Suprapubic skin (tissue), 4 donors: ENCODE data around the gene PGM2L1. TPM values are rescaled to one million over a fixed set of nuclear protein-coding genes. Genes with fewer than 3 reads are reported as not detected.
"Not testable (repeated sequence)": the region's sequence is repeated elsewhere in the genome, so short reads cannot be mapped to it uniquely, and the experiment has no call there.

Experiments
- DNase-seq, 2 donors: peaks; one replicate each; pipeline ENCODE4 v3.0.0-alpha.2; 2019; ENCODE audit warnings: low spot score in 2 of 2
- H3K27ac ChIP-seq: fragments of 200-600 bp; sonication (generic); one replicate; pipeline ENCODE4 v1.5.1; 2019
- H3K27me3 ChIP-seq: fragments of 200-600 bp; sonication (generic); one replicate; pipeline ENCODE4 v1.5.1; 2019
- H3K36me3 ChIP-seq: fragments of 200-600 bp; sonication (generic); one replicate; pipeline ENCODE4 v1.5.1; 2019
- H3K4me1 ChIP-seq: fragments of 200-600 bp; sonication (generic); one replicate; pipeline ENCODE4 v1.5.1; 2019
- H3K4me3 ChIP-seq: fragments of 200-600 bp; sonication (generic); one replicate; pipeline ENCODE4 v1.5.1; 2019; ENCODE audit warnings: mild to moderate bottlenecking
- H3K9me3 ChIP-seq: fragments of 200-600 bp; sonication (generic); one replicate; pipeline ENCODE4 v1.5.1; 2019
- CTCF ChIP-seq, 2 donors: fragments of 200-600 bp in 1 of 2; fragments of 450-650 bp in 1 of 2; sonication (generic) in 1 of 2; IDR thresholded peaks; one replicate each; pipeline ENCODE4 v1.5.1; 2016 to 2019; ENCODE audit warnings: antibody characterized with exemption in 2 of 2, mild to moderate bottlenecking in 1 of 2, moderate library complexity in 1 of 2
- EP300 ChIP-seq: sonication (generic); formaldehyde crosslinking; IDR thresholded peaks from one replicate; pipeline ENCODE4 v1.6.1; 2017; ENCODE audit warnings: antibody characterized with exemption
- POLR2A ChIP-seq, 2 donors: fragments of 450-650 bp; IDR thresholded peaks; one replicate each; pipeline ENCODE4 v1.6.1; 2017; ENCODE audit warnings: antibody characterized with exemption in 2 of 2, mild to moderate bottlenecking in 2 of 2, moderate library complexity in 2 of 2
- POLR2AphosphoS5 ChIP-seq, 3 donors: sonication (generic); formaldehyde crosslinking; IDR thresholded peaks; one replicate each; pipeline ENCODE4 v1.6.1; 2017; ENCODE audit warnings: antibody characterized with exemption in 3 of 3
- WGBS: methylation state at CpG from one replicate; pipeline ENCODE4 v1.1.5; 2018; 5-methylcytosine and 5-hydroxymethylcytosine counted together
- total RNA-seq, 4 donors: library from RNA; depleted of rRNA; stranded (reverse); fragments of >200 nt; gene quantifications; one replicate each; pipeline ENCODE4 v1.1.0, GENCODE V29; 2016

Gene PGM2L1
- total RNA-seq, 4 donors from 2014 or later = 0.91 to 3.9 (median 2.0) TPM

GRCh38 chr11:74417379-74417804 lies 19.2 kb upstream of the PGM2L1 start:
- 14% methylated on average over 1 of the region's 1 CpG for WGBS
- Histone ChIP-seq H3K36me3 (no peaks in the 10 kb centered on the region), H3K27ac (peak overlapping the region; percentile 81), H3K4me3 (no peak overlapping the region), H3K27me3 (peaks cover 4% of the 10 kb centered on the region), H3K9me3 (no peaks in the 10 kb centered on the region), H3K4me1 (peaks cover 28% of the 10 kb centered on the region)
- TF ChIP-seq EP300 = no peak
- TF ChIP-seq POLR2A (IDR thresholded peaks at IDR 0.05) = no peak
- no peak for TF ChIP-seq CTCF (IDR thresholded peaks at IDR 0.05)
- TF ChIP-seq POLR2AphosphoS5 (IDR thresholded peaks at IDR 0.05) = no peak
- DNase-seq = no peak

GRCh38 chr11:74416974-74417373 lies 18.7 kb upstream of the PGM2L1 start:
- H3K27ac ChIP-seq, H3K36me3 ChIP-seq: not testable (repeated sequence)
- WGBS = 60% methylated on average over 1 of the region's 1 CpG

GRCh38 chr11:74412733-74413359 lies 14.6 kb upstream of the PGM2L1 start:
- Histone ChIP-seq H3K4me1 (peaks cover 12% of the 10 kb centered on the region), H3K27me3 (peaks cover 4% of the 10 kb centered on the region), H3K36me3 (no peaks in the 10 kb centered on the region), H3K27ac (no peak overlapping the region), H3K9me3 (no peaks in the 10 kb centered on the region), H3K4me3 (no peak overlapping the region)
- DNase-seq = no peak
- TF ChIP-seq EP300 (no peak), POLR2A (IDR thresholded peaks at IDR 0.05) (no peak), CTCF (IDR thresholded peaks at IDR 0.05) (no peak), POLR2AphosphoS5 (IDR thresholded peaks at IDR 0.05) (no peak)
- 56% methylated on average over 11 of the region's 11 CpGs for WGBS

More at GRCh38 chr11:74416974-74417373, 18.7 kb upstream of the PGM2L1 start:
- H3K4me3 ChIP-seq, DNase-seq, H3K9me3 ChIP-seq, H3K27me3 ChIP-seq: not testable (repeated sequence)
- H3K4me1 ChIP-seq = peaks cover 28% of the 10 kb centered on the region

GRCh38 chr11:74412321-74412720 lies 14.1 kb upstream of the PGM2L1 start:
- Histone ChIP-seq H3K27ac (no peak overlapping the region), H3K4me1 (peaks cover 7% of the 10 kb centered on the region), H3K27me3 (peaks cover 4% of the 10 kb centered on the region), H3K4me3 (no peak overlapping the region), H3K36me3 (no peaks in the 10 kb centered on the region), H3K9me3 (no peaks in the 10 kb centered on the region)
- 77% methylated on average over 2 of the region's 2 CpGs for WGBS
- DNase-seq = no peak
- TF ChIP-seq POLR2A (IDR thresholded peaks at IDR 0.05) (no peak), POLR2AphosphoS5 (IDR thresholded peaks at IDR 0.05) (no peak)

GRCh38 chr11:74409633-74410032 lies 11.4 kb upstream of the PGM2L1 start:
- 97% methylated on average over 2 of the region's 2 CpGs for WGBS
- H3K27ac ChIP-seq = no peak overlapping the region
- peaks cover 4% of the 10 kb centered on the region for H3K27me3 ChIP-seq
- H3K36me3 ChIP-seq = no peaks in the 10 kb centered on the region
- TF ChIP-seq CTCF (IDR thresholded peaks at IDR 0.05) (no peak), POLR2A (IDR thresholded peaks at IDR 0.05) (no peak), POLR2AphosphoS5 (IDR thresholded peaks at IDR 0.05) (no peak), EP300 (no peak)
- H3K9me3 ChIP-seq = no peaks in the 10 kb centered on the region
- H3K4me1 ChIP-seq = no peaks in the 10 kb centered on the region
- DNase-seq = no peak
- H3K4me3 ChIP-seq = no peak overlapping the region

GRCh38 chr11:74403607-74404321 lies 5.5 kb upstream of the PGM2L1 start:
- Histone ChIP-seq H3K36me3 (no peaks in the 10 kb centered on the region), H3K9me3 (no peaks in the 10 kb centered on the region), H3K27ac (no peak overlapping the region), H3K4me3 (no peak overlapping the region), H3K27me3 (no peaks in the 10 kb centered on the region), H3K4me1 (peaks cover 5% of the 10 kb centered on the region)
- no peak for DNase-seq
- TF ChIP-seq CTCF (IDR thresholded peaks at IDR 0.05) = no peak
- no peak for TF ChIP-seq POLR2A (IDR thresholded peaks at IDR 0.05)
- no peak for TF ChIP-seq EP300
- WGBS = 70% methylated on average over 4 of the region's 4 CpGs
